GM21526 (cell line): ENCODE data around the gene CAPS.

Experiments used
- ATAC-seq: cut with Tn5 transposase; IDR thresholded peaks from one replicate; pipeline ENCODE4 v1.9.1; 2021; ENCODE audit warnings: moderate library complexity; ENCODE audit not compliant: unreplicated experiment, low FRiP score

Gene CAPS

GRCh38 chr19:5932609-5933262, 18.7 kb downstream of the CAPS start:
- no peak for ATAC-seq

GRCh38 chr19:5933391-5934068, 19.5 kb downstream of the CAPS start:
- no peak for ATAC-seq

- ATAC-seq = no peak
Measured at GRCh38 chr19:5934069-5934401, 20.0 kb downstream of the CAPS start.

GRCh38 chr19:5934774-5935472, 20.9 kb downstream of the CAPS start:
- no peak for ATAC-seq

GRCh38 chr19:5935473-5936291, 21.6 kb downstream of the CAPS start:
- no peak for ATAC-seq

GRCh38 chr19:5936292-5936592, 22.2 kb downstream of the CAPS start:
- ATAC-seq = no peak

GRCh38 chr19:5937550-5937949, 23.5 kb downstream of the CAPS start:
- ATAC-seq = no peak

- ATAC-seq = no peak
Measured at GRCh38 chr19:5940260-5941208, 26.5 kb downstream of the CAPS start.

- ATAC-seq = no peak
Measured at GRCh38 chr19:5941673-5942072, 27.6 kb downstream of the CAPS start.

- no peak for ATAC-seq
Measured at GRCh38 chr19:5943045-5943444, 29.0 kb downstream of the CAPS start.

- no peak for ATAC-seq
Measured at GRCh38 chr19:5943623-5944022, 29.6 kb downstream of the CAPS start.

- no peak for ATAC-seq
Measured at GRCh38 chr19:5947435-5947834, 33.4 kb downstream of the CAPS start.

- ATAC-seq = no peak
Measured at GRCh38 chr19:5948752-5949564, 34.9 kb downstream of the CAPS start.

GRCh38 chr19:5949792-5950305, 35.8 kb downstream of the CAPS start:
- ATAC-seq = no peak

- ATAC-seq = no peak
Measured at GRCh38 chr19:5950741-5951140, 36.7 kb downstream of the CAPS start.

- ATAC-seq = no peak
Measured at GRCh38 chr19:5951338-5951861, 37.3 kb downstream of the CAPS start.

- ATAC-seq = no peak
Measured at GRCh38 chr19:5952193-5953029, 38.4 kb downstream of the CAPS start.

- no peak for ATAC-seq
Measured at GRCh38 chr19:5953030-5953589, 39.1 kb downstream of the CAPS start.
